ENCODE results near the gene CLEC3A. TPM values are rescaled to one million over a fixed set of nuclear protein-coding genes. Genes with fewer than 3 reads are reported as not detected.
"Not testable (repeated sequence)": the region's sequence is repeated elsewhere in the genome, so short reads cannot be mapped to it uniquely, and the experiment has no call there.

CLEC3A gene
- total RNA-seq, 1 experiment from 2014 or later: not detected

- TF ChIP-seq EZH2 (IDR thresholded peaks at IDR 0.05) (no peak), POLR2A (IDR thresholded peaks at IDR 0.05; ENCODE audit: borderline replicate concordance, extremely low read depth, insufficient read depth, insufficient read length) (no peak), ZBTB33 (IDR thresholded peaks at IDR 0.05; ENCODE audit: extremely low read depth, insufficient replicate concordance, low read length) (no peak)
- no peak overlapping the region for H3K4me2 ChIP-seq (ENCODE audit: low read length)
- no peaks in the 10 kb centered on the region for H3K4me1 ChIP-seq (ENCODE audit: control insufficient read depth in 1 of 2, insufficient read depth in 2 of 2, low read length in 2 of 2)
- ChIA-PET CTCF (no interaction called here), POLR2A (no interaction called here), RAD21 (ENCODE audit: low non-redundant PET in 1 of 2, low total read pairs in 2 of 2, uncharacterized antibody in 2 of 2, unreplicated experiment in 2 of 2) (no interaction called here)
- ATAC-seq (no peak), DNase-seq (ENCODE audit: low read depth, low spot score) (no peak)
- no peaks in the 10 kb centered on the region for H3K79me2 ChIP-seq (ENCODE audit: insufficient read depth, low read length)
- H3K9ac ChIP-seq (ENCODE audit: low read length): no peak overlapping the region
- H3K27ac ChIP-seq (ENCODE audit: low read depth, low read length): no peak overlapping the region
- H3K9me2 ChIP-seq (ENCODE audit: insufficient read depth): no peaks in the 10 kb centered on the region
- intact Hi-C loops (cut with micrococcal nuclease): no loop called here
- H3K9me3 ChIP-seq (ENCODE audit: control insufficient read depth in 1 of 2, insufficient read depth in 1 of 2, low read depth in 1 of 2, low read length in 2 of 2): no peaks in the 10 kb centered on the region
- peaks cover 20% of the 10 kb centered on the region for H3K27me3 ChIP-seq (ENCODE audit: insufficient read depth, low read length)
- no TSS peak for BruUV-seq (replicated peaks)
- no peaks in the 10 kb centered on the region; the same call in 1 of the 2 replicates for H4K20me1 ChIP-seq (ENCODE audit: insufficient read depth)
- H2AFZ ChIP-seq (ENCODE audit: low read depth, low read length, poor library complexity, severe bottlenecking): no peak overlapping the region
- H3K36me3 ChIP-seq (ENCODE audit: control insufficient read depth in 1 of 2, insufficient read depth in 2 of 2, low read length in 2 of 2): no peaks in the 10 kb centered on the region
- no peak overlapping the region for H3K4me3 ChIP-seq (replicated peaks in 1 of 2; ENCODE audit: low read depth in 1 of 2, low read length in 2 of 2)
These were observed 28.5 kb downstream of the CLEC3A start for GRCh38 chr16:78050734-78051400.

GRCh38 chr16:78057803-78058564 lies 35.6 kb downstream of the CLEC3A start:
- ChIA-PET RAD21 (ENCODE audit: low non-redundant PET in 1 of 2, low total read pairs in 2 of 2, uncharacterized antibody in 2 of 2, unreplicated experiment in 2 of 2) (no interaction called here), CTCF (no interaction called here)
- H3K36me3 ChIP-seq (ENCODE audit: control insufficient read depth in 1 of 2, insufficient read depth in 2 of 2, low read length in 2 of 2): no peaks in the 10 kb centered on the region

GRCh38 chr16:78059806-78060205 lies 37.5 kb downstream of the CLEC3A start:
- peaks cover 31% of the 10 kb centered on the region for H3K27me3 ChIP-seq (ENCODE audit: insufficient read depth, low read length)
- intact Hi-C loops (cut with micrococcal nuclease); DNase-seq (ENCODE audit: low read depth, low spot score); H3K9ac ChIP-seq (ENCODE audit: low read length); BruUV-seq (replicated peaks); ATAC-seq; H3K9me3 ChIP-seq (ENCODE audit: control insufficient read depth in 1 of 2, insufficient read depth in 1 of 2, low read depth in 1 of 2, low read length in 2 of 2); POLR2A ChIA-PET; H3K4me1 ChIP-seq (ENCODE audit: control insufficient read depth in 1 of 2, insufficient read depth in 2 of 2, low read length in 2 of 2); H3K36me3 ChIP-seq (ENCODE audit: control insufficient read depth in 1 of 2, insufficient read depth in 2 of 2, low read length in 2 of 2); H2AFZ ChIP-seq (ENCODE audit: low read depth, low read length, poor library complexity, severe bottlenecking); RAD21 ChIA-PET (ENCODE audit: low non-redundant PET in 1 of 2, low total read pairs in 2 of 2, uncharacterized antibody in 2 of 2, unreplicated experiment in 2 of 2); H3K4me3 ChIP-seq (replicated peaks in 1 of 2; ENCODE audit: low read depth in 1 of 2, low read length in 2 of 2); H3K79me2 ChIP-seq (ENCODE audit: insufficient read depth, low read length); H3K27ac ChIP-seq (ENCODE audit: low read depth, low read length); H3K4me2 ChIP-seq (ENCODE audit: low read length); H3K9me2 ChIP-seq (ENCODE audit: insufficient read depth); H4K20me1 ChIP-seq (ENCODE audit: insufficient read depth): not testable (repeated sequence)
- CTCF ChIA-PET: interaction anchor here (1.2 kb wide), 1 partner anchor 40 kb away, joined by 3 read pairs; no protein-coding TSS in a partner anchor

More at GRCh38 chr16:78057803-78058564, 35.6 kb downstream of the CLEC3A start:
- Histone ChIP-seq H3K4me2 (ENCODE audit: low read length) (no peak overlapping the region), H3K4me3 (replicated peaks in 1 of 2; ENCODE audit: low read depth in 1 of 2, low read length in 2 of 2) (no peak overlapping the region), H3K27me3 (ENCODE audit: insufficient read depth, low read length) (peaks cover 26% of the 10 kb centered on the region), H3K27ac (ENCODE audit: low read depth, low read length) (no peak overlapping the region), H3K9ac (ENCODE audit: low read length) (no peak overlapping the region), H3K9me2 (ENCODE audit: insufficient read depth) (no peaks in the 10 kb centered on the region), H4K20me1 (ENCODE audit: insufficient read depth) (no peaks in the 10 kb centered on the region), H2AFZ (ENCODE audit: low read depth, low read length, poor library complexity, severe bottlenecking) (no peak overlapping the region), H3K4me1 (ENCODE audit: control insufficient read depth in 1 of 2, insufficient read depth in 2 of 2, low read length in 2 of 2) (no peaks in the 10 kb centered on the region), H3K9me3 (ENCODE audit: control insufficient read depth in 1 of 2, insufficient read depth in 1 of 2, low read depth in 1 of 2, low read length in 2 of 2) (no peaks in the 10 kb centered on the region), H3K79me2 (ENCODE audit: insufficient read depth, low read length) (no peaks in the 10 kb centered on the region)
- TF ChIP-seq YY1 (IDR thresholded peaks at IDR 0.05; ENCODE audit: extremely low read depth, insufficient replicate concordance, low read depth, low read length) (no peak), SP1 (IDR thresholded peaks at IDR 0.05; ENCODE audit: low read depth) (no peak), EGR1 (IDR thresholded peaks at IDR 0.05; ENCODE audit: low read depth) (no peak), ELF1 (IDR thresholded peaks at IDR 0.05; ENCODE audit: borderline replicate concordance, low read depth) (no peak), SIN3A (IDR thresholded peaks at IDR 0.05; ENCODE audit: low read depth) (no peak), RAD21 (IDR thresholded peaks at IDR 0.05; ENCODE audit: low read depth) (no peak), EZH2 (IDR thresholded peaks at IDR 0.05) (no peak)
- DNase-seq (ENCODE audit: low read depth, low spot score): no peak
- BruUV-seq (replicated peaks): no TSS peak
- POLR2A ChIA-PET: no interaction called here
- ATAC-seq: no peak
- intact Hi-C loops (cut with micrococcal nuclease): no loop called here
